ENCODE results near the gene KIAA1210.

DNA sequence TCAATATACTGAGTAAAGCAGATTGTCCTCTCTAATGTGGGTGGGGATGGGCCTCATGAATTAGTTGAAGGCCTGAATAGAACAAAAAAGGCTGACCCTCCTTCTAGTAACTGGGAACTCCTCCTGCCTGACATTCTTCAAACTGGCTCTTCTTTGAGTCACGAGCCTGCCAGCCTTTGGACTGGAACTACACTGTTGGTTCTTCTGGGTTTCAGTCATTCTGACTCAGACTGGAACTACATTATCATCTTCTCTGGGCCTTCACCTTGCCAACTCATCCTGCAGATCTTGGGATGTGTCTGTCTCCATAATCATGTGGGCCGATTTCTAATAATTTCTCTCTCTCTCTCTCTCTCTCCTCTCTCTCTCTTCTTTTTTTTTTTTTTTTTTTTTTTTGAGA is 81.7 kb downstream of the KIAA1210 start:
- no peak for TF ChIP-seq RAD21 (IDR thresholded peaks at IDR 0.05; ENCODE audit: low read length)
- TF ChIP-seq, protein P1, sequence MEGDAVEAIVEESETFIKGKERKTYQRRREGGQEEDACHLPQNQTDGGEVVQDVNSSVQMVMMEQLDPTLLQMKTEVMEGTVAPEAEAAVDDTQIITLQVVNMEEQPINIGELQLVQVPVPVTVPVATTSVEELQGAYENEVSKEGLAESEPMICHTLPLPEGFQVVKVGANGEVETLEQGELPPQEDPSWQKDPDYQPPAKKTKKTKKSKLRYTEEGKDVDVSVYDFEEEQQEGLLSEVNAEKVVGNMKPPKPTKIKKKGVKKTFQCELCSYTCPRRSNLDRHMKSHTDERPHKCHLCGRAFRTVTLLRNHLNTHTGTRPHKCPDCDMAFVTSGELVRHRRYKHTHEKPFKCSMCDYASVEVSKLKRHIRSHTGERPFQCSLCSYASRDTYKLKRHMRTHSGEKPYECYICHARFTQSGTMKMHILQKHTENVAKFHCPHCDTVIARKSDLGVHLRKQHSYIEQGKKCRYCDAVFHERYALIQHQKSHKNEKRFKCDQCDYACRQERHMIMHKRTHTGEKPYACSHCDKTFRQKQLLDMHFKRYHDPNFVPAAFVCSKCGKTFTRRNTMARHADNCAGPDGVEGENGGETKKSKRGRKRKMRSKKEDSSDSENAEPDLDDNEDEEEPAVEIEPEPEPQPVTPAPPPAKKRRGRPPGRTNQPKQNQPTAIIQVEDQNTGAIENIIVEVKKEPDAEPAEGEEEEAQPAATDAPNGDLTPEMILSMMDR (conservative IDR thresholded peaks at IDR 0.05; ENCODE audit: low read depth, low read length): no peak
- no peak for TF ChIP-seq FOS (IDR thresholded peaks at IDR 0.05; ENCODE audit: low read depth, low read length)
- TF ChIP-seq MXI1 (IDR thresholded peaks at IDR 0.05; ENCODE audit: borderline replicate concordance, low read depth, low read length): no peak
- TF ChIP-seq RCOR1 (IDR thresholded peaks at IDR 0.05; ENCODE audit: insufficient replicate concordance, low read length): no peak
- TF ChIP-seq SMC3 (IDR thresholded peaks at IDR 0.05; ENCODE audit: low read depth, low read length): no peak
- no peak for TF ChIP-seq POLR2A (IDR thresholded peaks at IDR 0.05; ENCODE audit: low read depth, low read length)
- TF ChIP-seq CHD1 (IDR thresholded peaks at IDR 0.05; ENCODE audit: low read depth, low read length): no peak
- TF ChIP-seq CEBPB (IDR thresholded peaks at IDR 0.05; ENCODE audit: low read depth, low read length): no peak
- TF ChIP-seq MAFK (IDR thresholded peaks at IDR 0.05; ENCODE audit: low read depth, low read length): no peak

All from IMR-90 (cell line).